NCI-H774 (cell line): Measurements from ENCODE around the gene YTHDC2.

Experiments used
- DNase-seq: peaks from one replicate; lab custom pipeline; 2025; lab: John Stamatoyannopoulos, UW

The YTHDC2 gene

DNA sequence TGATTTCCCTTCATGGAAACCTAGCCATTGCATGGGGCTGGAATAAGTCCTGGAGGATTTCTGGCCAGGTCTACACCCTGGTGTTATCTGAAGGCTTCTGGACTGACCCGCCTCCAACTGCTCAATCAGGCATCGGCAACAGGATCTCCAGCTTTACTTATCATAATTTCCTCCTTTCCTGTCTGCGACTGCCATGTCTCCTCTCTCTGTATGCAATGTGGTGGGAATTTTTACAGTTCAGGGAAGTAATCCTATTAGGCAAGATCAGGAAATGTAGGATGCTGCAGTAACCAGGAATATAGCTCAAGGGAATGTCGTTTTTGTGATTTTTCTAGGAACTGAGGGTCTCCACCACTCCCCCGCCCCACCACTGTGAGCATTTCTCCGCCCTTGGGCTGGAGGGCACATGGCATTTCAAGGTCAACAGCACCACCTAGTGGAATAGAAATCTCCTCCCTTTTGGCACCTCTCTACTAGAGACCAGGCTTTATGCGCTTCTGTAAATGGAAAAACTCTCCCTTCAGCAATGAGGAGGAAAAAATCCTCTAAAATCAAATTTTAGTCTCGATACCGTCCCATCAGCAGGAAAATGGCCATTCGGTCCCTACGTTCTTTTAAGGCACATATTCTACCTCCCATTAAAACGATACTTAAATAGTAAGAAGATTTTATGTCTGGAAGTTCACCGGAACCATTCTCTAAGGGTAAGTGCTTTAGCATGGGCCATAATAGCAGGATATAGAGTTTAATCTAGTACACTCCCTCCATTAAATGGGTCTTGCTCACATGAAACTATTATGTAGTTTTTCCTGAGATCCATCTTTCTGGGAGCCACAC lies 93.0 kb downstream of the YTHDC2 start:
- peak; percentile 53 for DNase-seq

DNA sequence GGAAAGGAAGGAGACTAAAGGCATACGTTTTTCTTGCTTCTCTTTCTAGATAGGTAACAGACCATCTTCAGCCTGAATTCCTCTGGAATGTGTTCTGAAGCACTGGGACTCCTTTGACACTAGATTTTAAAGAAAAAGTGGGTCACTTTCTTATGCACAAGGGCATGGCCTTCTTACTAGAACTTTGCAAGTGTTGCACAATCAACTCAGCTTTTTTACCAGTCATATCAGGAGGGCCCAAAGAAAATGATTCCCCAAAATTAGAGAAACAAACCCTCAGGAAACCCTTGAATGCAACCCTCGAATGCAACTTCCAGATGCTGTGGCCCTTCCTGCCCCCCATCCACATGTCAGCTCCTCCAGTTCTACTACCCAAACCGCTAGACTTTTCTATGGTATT lies 93.9 kb downstream of the YTHDC2 start:
- DNase-seq = no peak

DNA sequence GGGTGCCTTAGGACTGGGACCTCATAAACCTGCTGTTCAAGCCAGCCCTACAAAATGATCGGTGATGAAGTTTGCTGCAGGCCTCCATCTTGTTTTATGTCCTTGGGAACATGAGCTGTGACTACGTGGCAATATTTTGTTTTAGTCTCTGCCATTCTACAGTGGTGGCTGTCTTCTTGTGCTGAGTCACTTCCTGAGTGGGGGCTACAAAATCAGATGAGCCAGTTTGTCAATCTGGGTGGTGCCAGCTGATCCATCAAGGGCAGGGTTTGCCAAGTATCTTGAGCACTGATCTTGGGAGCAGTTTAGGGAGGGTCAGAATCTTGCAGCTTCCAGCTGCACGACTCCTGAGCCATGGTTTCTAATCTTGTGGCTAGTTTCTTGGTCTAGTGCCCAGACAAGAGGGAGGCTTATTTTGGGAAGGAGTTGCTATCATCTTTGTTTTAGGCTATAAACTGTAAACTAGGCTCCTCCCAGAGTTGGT lies 94.7 kb downstream of the YTHDC2 start:
- DNase-seq = no peak

DNA sequence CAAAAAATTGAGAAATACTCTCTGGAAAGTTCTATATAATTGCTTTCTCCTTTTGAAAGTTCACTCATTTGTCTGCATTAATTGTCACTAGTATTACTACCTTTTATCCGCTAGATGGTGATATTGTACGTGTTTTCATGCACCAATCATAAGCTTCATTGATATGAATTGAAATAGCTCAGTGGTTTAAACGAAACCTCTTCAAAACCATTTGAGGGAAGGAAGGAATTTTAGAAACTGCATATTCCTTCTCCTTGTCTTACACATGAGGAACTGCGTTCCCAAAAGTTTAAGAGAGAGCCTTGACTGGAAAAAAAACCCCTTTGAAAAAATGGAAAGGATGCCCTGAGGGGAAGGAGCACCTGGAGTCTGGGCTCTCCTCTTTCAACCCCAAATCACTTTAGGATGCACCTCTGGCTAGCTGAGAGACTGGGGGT lies 98.6 kb downstream of the YTHDC2 start:
- DNase-seq = peak; percentile 23

DNA sequence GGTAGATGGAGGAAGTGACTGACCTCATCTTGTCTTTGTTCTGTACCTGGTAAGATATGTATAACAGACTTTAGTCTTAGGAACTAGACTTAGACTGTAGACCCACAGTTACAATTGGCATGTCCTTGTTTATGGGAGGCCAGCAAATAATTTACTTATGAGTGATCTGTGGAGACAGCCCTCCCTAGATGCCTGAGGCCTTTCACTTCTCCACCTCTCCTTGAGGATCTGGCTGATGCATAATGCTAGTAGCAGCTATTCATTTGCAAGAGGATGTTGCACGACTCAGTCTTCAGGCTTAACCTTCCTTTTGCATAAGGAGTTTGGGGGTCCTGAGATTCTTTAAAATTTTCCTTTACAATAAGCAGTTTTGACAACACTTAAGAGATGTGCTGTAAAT lies 100.7 kb downstream of the YTHDC2 start:
- no peak for DNase-seq

DNA sequence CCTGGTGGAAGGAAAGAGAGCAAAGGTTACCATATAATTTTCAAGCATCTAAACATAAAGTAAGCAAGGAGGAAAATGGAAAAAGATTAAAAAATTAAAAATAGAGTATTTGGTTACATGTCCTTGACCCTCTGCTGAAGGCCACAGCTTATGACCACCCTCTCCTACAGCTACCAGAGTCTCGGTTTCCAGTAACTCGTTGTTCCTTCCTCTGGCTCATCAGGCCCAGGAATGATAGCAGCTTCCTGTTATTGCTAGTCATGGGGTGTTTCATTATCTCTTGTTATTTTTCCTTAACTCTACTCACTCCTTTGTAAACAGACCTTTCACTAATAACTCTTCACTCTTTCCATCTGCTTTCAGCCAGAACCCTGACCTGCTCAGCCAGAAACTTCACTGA lies 102.2 kb downstream of the YTHDC2 start:
- DNase-seq = no peak

DNA sequence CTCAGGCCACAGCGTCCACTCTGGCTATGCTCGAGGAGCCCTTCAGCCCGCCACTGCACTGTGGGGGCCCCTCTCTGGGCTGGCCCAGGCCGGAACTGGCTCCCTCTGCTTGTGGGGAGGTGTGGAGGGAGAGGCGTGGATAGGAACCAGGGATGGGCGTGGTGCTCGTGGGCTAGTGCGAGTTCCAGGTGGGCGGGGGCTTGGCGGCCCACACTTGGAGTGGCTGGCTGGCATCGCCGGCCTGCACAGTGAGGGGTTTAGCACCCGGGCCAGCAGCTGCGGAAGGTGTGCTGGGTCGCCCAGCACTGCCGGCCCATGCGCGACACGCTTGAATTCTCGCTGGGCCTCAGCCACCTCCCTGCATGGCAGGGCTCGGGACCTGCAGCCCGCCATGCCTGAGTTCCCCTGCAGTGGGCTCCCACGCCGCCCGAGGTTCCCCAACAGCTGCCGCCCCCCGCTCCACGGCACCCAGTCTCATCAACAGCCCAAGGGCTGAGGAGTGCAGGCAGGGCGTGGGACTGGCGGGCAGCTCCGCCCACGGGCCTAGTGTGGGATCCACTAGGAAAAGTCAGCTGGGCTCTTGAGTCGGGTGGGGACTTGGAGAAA lies 103.8 kb downstream of the YTHDC2 start:
- no peak for DNase-seq

DNA sequence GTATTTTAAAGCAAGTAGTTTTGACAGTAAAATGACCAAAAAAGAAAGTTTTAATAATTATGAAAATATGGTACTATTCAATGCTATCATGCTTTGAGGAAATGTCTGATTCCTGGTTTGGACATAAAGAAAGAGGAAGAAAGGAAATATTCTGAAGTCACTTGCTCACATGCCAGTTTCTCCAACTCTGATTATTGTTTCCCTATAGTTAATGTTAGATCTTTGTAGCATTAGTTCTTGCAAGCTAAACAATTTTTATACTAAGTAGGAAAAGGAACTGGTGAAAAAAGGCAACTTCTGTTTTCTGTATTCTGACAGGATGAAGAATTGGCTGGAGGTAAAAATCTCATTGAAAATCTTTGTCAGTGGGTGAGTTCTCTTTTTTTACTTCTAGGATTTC lies 119.5 kb downstream of the YTHDC2 start:
- DNase-seq = no peak

DNA sequence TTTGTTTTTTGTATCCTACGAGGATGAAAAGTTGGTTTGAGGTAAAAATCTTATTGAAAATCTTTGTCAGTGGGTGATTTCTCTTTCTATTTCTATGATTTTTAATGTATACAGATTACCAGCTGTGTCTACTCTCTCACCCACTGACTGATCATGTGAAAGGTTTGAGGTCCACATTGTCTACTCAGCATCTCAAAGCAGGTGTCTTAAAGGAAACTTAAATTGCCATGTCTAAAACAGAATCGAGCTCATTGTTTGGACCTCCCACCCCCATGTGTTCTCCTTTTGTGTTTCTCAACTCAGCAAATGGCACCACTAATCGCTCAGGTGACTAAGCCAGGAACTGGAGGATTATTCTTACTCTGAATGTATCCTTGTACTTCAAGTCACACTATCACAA lies 121.5 kb downstream of the YTHDC2 start:
- DNase-seq = no peak

DNA sequence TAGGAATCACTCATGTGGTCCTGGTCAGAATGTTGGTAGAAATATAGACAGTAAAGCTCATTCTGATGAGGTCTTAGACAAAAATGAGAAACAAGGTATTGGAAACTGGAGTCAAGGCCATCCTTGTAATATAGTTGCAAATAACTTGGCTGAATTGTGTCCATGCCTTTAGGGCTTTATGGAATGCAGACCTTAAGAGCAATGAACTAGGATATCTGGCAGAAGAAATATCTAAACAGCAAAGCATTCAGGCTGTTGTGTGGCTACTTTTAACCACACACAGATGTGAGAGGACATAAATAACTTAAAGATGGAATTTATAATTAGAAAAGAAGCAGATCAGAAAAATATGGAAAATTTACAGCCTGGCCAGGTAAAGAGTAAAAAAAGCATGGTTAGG lies 128.2 kb downstream of the YTHDC2 start:
- DNase-seq = no peak
